Measurements from ENCODE around the gene ZNF212.
"Not testable (repeated sequence)": the region's sequence is repeated elsewhere in the genome, so short reads cannot be mapped to it uniquely, and the experiment has no call there.

The ZNF212 gene

GRCh38 chr7:149248777-149249176 is 9.3 kb downstream of the ZNF212 start:
- ChIA-PET CTCF (interaction anchor here (0.6 to 7.0 kb wide), 5 partner anchors 9 to 54 kb away, joined by 3 to 64 read pairs (median 4); partner anchors contain the start of genes ZNF212, ZNF282 and ZNF783), POLR2A (interaction anchor here (2.3 kb wide), 1 partner anchor 13 kb away, joined by 14 read pairs; the partner anchor contains the start of gene ZNF783)
- TF ChIP-seq CTCF (IDR thresholded peaks at IDR 0.05; ENCODE audit: control extremely low read depth, extremely low read depth, low read depth, missing control alignments): no peak
- no peak for DNase-seq (ENCODE audit: extremely low spot score)

GRCh38 chr7:149250151-149250550 is 10.7 kb downstream of the ZNF212 start:
- ChIA-PET CTCF (interaction anchor here (2.9 to 7.0 kb wide), 2 partner anchors 9 to 11 kb away, joined by 11 to 64 read pairs; partner anchors contain the start of genes ZNF212 and ZNF783), POLR2A (interaction anchor here (0.6 kb wide), 2 partner anchors 9 to 13 kb away, joined by 4 to 5 read pairs; no protein-coding TSS in a partner anchor)
- DNase-seq (ENCODE audit: extremely low spot score): not testable (repeated sequence)

DNA sequence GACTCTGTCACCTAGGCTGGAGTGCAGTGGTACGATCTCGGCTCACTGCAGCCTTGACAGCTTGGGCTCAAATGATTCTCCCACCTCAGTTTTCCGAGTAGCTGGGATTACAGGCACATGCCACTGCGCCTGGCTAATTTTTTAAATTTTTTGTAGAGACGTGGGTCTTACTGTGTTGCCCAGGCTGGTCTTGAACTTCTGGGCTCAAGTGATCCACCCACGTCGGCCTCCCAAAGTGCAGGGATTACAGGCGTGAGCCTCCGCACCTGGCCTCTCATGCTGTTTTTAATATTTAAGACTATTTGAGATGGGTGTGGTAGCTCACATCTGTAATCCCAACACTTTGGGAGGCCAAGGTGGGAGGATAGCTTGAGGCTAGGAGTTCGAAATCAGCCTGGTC is 12.1 kb downstream of the ZNF212 start:
- DNase-seq (ENCODE audit: extremely low spot score); POLR2A ChIA-PET: not testable (repeated sequence)
- CTCF ChIA-PET: interaction anchor here (1.0 to 7.0 kb wide), 4 partner anchors 10 to 126 kb away, joined by 3 to 64 read pairs (median 7); partner anchors contain the start of genes ZNF212, ZNF282, ZNF425 and ZNF783

DNA sequence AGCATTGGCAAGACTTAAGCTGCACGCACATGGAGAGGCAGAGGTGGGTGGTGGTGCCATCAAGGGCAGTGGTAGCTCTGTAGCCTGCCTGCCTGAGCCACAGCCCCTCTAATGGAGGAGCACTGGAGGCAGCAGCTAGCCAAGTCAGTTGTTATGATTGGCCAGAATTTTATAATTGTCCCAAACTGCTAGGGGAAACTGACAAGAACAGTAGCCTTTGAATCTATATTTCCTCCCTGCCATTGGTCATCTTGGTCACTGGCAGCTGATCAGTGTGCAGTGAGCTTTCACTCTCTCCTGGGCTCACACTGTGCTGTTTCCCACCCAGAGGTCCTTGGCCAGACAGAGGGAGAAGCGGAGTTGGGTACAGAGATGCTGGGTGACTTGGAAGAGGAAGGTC is 12.9 kb downstream of the ZNF212 start:
- ChIA-PET CTCF (interaction anchor here (0.9 to 7.0 kb wide), 3 partner anchors 9 to 14 kb away, joined by 3 to 64 read pairs (median 11); partner anchors contain the start of genes ZNF212 and ZNF783), POLR2A (interaction anchor here (0.6 to 1.3 kb wide), 2 partner anchors 10 to 12 kb away, joined by 5 to 8 read pairs; partner anchors contain the start of gene ZNF783)
- DNase-seq (ENCODE audit: extremely low spot score): no peak

GRCh38 chr7:149253665-149254064 is 14.2 kb downstream of the ZNF212 start:
- POLR2A ChIA-PET: interaction anchor here (1.3 kb wide), 1 partner anchor 8 kb away, joined by 5 read pairs; the partner anchor contains the start of gene ZNF783
- TF ChIP-seq CTCF (IDR thresholded peaks at IDR 0.05; ENCODE audit: control extremely low read depth, extremely low read depth, low read depth, missing control alignments): no peak
- no peak for DNase-seq (ENCODE audit: extremely low spot score)
- CTCF ChIA-PET: interaction anchor here (0.9 to 7.0 kb wide), 4 partner anchors 8 to 107 kb away, joined by 3 to 64 read pairs (median 4); partner anchors contain the start of genes ZNF282, ZNF398 and ZNF783

More for the DNA sequence above, 12.9 kb downstream of the ZNF212 start:
- TF ChIP-seq CTCF (IDR thresholded peaks at IDR 0.05; ENCODE audit: control extremely low read depth, extremely low read depth, low read depth, missing control alignments): no peak

GRCh38 chr7:149254181-149254858 is 14.9 kb downstream of the ZNF212 start:
- no peak for TF ChIP-seq CTCF (IDR thresholded peaks at IDR 0.05; ENCODE audit: control extremely low read depth, extremely low read depth, low read depth, missing control alignments)
- CTCF ChIA-PET: interaction anchor here (0.9 to 1.4 kb wide), 2 partner anchors 59 to 107 kb away, joined by 3 to 4 read pairs; partner anchors contain the start of genes ZNF282 and ZNF398
- POLR2A ChIA-PET: no interaction called here
- no peak for DNase-seq (ENCODE audit: extremely low spot score)

DNA sequence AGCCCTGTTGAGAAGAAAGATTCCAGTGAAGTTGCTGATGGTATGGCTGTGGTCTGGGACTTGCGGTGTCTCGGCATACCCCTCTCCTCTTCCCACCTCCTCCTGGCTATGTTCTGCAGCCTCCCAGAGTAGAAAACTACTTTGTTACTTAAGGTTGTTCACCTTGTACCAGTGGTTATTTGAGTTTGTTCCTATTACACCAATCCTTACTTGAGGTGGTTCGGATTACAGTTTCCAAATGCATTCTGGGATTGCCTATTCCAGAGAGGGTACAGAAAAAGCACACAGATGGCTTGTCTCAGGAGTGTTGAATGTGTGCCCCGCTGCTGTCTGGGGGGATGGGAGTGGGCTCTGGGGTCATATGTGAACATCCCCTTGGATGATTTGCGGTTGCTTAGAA is 15.7 kb downstream of the ZNF212 start:
- DNase-seq (ENCODE audit: extremely low spot score): no peak
- CTCF ChIA-PET: no interaction called here
- TF ChIP-seq CTCF (IDR thresholded peaks at IDR 0.05; ENCODE audit: control extremely low read depth, extremely low read depth, low read depth, missing control alignments): no peak
- POLR2A ChIA-PET: no interaction called here

Data from GM10248 (cell line).